ENCODE data around the gene WAS.

Gene WAS

GRCh38 chrX:48696909-48697727 lies 13.5 kb downstream of the WAS start:
- no peak for DNase-seq (ENCODE audit: low read depth)
- H3K4me3 ChIP-seq (ENCODE audit: low read depth, low read length) = peak overlapping the region; percentile 76
- no peak for TF ChIP-seq CTCF (IDR thresholded peaks at IDR 0.05; ENCODE audit: low read depth, low read length, missing control alignments)

- no peak for TF ChIP-seq CTCF (IDR thresholded peaks at IDR 0.05; ENCODE audit: low read depth, low read length, missing control alignments)
- no peak for DNase-seq (ENCODE audit: low read depth)
- no peak overlapping the region for H3K4me3 ChIP-seq (ENCODE audit: low read depth, low read length)
Measured at GRCh38 chrX:48698306-48698705, 14.7 kb downstream of the WAS start.

- TF ChIP-seq CTCF (IDR thresholded peaks at IDR 0.05; ENCODE audit: low read depth, low read length, missing control alignments) = no peak
- H3K4me3 ChIP-seq (ENCODE audit: low read depth, low read length) = no peak overlapping the region
- DNase-seq (ENCODE audit: low read depth) = no peak
Measured at GRCh38 chrX:48700246-48700645, 16.6 kb downstream of the WAS start.

- TF ChIP-seq CTCF (IDR thresholded peaks at IDR 0.05; ENCODE audit: low read depth, low read length, missing control alignments) = no peak
- no peak overlapping the region for H3K4me3 ChIP-seq (ENCODE audit: low read depth, low read length)
- no peak for DNase-seq (ENCODE audit: low read depth)
Measured at GRCh38 chrX:48700951-48701653, 17.5 kb downstream of the WAS start.

GRCh38 chrX:48702032-48702431 lies 18.4 kb downstream of the WAS start:
- no peak overlapping the region for H3K4me3 ChIP-seq (ENCODE audit: low read depth, low read length)
- DNase-seq (ENCODE audit: low read depth) = no peak
- TF ChIP-seq CTCF (IDR thresholded peaks at IDR 0.05; ENCODE audit: low read depth, low read length, missing control alignments) = no peak

GRCh38 chrX:48702716-48703115 lies 19.1 kb downstream of the WAS start:
- TF ChIP-seq CTCF (IDR thresholded peaks at IDR 0.05; ENCODE audit: low read depth, low read length, missing control alignments) = no peak
- no peak for DNase-seq (ENCODE audit: low read depth)
- no peak overlapping the region for H3K4me3 ChIP-seq (ENCODE audit: low read depth, low read length)

All from GM12864 (cell line).